Measurements from ENCODE around the gene PALLD.

DNA sequence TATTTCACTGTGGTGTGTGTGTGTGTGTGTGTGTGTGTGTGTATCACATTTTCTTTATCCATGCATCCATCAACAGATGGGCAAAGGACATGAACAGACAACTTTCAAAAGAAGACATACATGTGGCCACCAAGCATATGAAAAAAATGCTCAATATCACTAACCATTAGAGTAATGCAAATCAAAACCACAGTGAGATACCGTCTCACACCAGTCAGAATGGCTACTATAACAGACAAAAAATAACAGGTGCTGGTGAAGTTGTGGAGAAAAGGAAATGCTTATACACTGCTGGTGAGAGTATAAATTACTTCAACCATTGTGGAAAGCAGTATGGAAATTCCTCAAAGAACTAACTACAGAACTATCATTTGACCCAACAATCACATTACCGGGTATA lies 83.4 kb downstream of the PALLD start:
- TF ChIP-seq, protein P1, sequence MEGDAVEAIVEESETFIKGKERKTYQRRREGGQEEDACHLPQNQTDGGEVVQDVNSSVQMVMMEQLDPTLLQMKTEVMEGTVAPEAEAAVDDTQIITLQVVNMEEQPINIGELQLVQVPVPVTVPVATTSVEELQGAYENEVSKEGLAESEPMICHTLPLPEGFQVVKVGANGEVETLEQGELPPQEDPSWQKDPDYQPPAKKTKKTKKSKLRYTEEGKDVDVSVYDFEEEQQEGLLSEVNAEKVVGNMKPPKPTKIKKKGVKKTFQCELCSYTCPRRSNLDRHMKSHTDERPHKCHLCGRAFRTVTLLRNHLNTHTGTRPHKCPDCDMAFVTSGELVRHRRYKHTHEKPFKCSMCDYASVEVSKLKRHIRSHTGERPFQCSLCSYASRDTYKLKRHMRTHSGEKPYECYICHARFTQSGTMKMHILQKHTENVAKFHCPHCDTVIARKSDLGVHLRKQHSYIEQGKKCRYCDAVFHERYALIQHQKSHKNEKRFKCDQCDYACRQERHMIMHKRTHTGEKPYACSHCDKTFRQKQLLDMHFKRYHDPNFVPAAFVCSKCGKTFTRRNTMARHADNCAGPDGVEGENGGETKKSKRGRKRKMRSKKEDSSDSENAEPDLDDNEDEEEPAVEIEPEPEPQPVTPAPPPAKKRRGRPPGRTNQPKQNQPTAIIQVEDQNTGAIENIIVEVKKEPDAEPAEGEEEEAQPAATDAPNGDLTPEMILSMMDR (IDR thresholded peaks at IDR 0.05): no peak
- no peak for TF ChIP-seq EZH2 (IDR thresholded peaks at IDR 0.05)
- TF ChIP-seq EZH2phosphoT487 (IDR thresholded peaks at IDR 0.05): no peak
